Measurements from ENCODE around the gene CNOT8. TPM values are rescaled to one million over a fixed set of nuclear protein-coding genes. Genes with fewer than 3 reads are reported as not detected.

Gene CNOT8
- total and polyA plus RNA-seq, 2 of the 4 experiments (the other 2 are of a cell fraction): 41.4 to 49.1 TPM

DNA sequence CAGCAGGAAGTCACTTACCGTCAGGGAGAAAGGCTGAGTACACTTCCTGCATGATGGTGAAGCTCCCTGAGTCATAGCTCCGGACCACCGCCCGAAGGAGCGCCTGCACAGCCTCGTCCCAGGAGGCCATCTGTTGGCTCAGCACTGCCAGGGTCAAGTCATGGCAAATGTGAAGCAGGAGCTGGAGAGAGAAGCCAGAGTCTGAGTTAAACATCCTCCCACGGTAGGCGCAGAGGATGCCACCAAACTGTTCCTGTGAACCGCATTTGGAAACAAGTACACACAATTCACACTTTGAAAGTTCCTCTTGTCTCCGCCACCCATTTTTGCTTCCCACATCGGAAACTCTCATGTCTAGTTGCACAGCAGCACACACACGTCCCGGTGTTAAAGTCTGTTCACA, 33.9 kb downstream of the CNOT8 start:
- H3K4me1 ChIP-seq (ENCODE audit: control insufficient read depth, insufficient read depth, low read length): no peaks in the 10 kb centered on the region
- no peak overlapping the region for H3K14ac ChIP-seq (replicated peaks; ENCODE audit: low read depth, low read length)
- H3K79me1 ChIP-seq (ENCODE audit: low read depth in 1 of 2, low read length in 2 of 2): no peaks in the 10 kb centered on the region
- TF ChIP-seq FOS (IDR thresholded peaks at IDR 0.05; ENCODE audit: low read depth, low read length): no peak
- no peak for TF ChIP-seq MAFK (IDR thresholded peaks at IDR 0.05; ENCODE audit: low read depth, low read length)
- no peak for TF ChIP-seq SMC3 (IDR thresholded peaks at IDR 0.05; ENCODE audit: low read depth, low read length)
- TF ChIP-seq CHD1 (IDR thresholded peaks at IDR 0.05; ENCODE audit: low read depth, low read length): no peak
- TF ChIP-seq MXI1 (IDR thresholded peaks at IDR 0.05; ENCODE audit: borderline replicate concordance, low read depth, low read length): no peak
- no peak for TF ChIP-seq RCOR1 (IDR thresholded peaks at IDR 0.05; ENCODE audit: insufficient replicate concordance, low read length)
- TF ChIP-seq MAZ (IDR thresholded peaks at IDR 0.05; ENCODE audit: borderline replicate concordance, low read depth, low read length): no peak
- no peak for TF ChIP-seq CTCF (conservative IDR thresholded peaks at IDR 0.05; ENCODE audit: low read depth, low read length)
- TF ChIP-seq RFX5 (IDR thresholded peaks at IDR 0.05; ENCODE audit: low read depth, low read length): no peak
- TF ChIP-seq ELK1 (IDR thresholded peaks at IDR 0.05; ENCODE audit: borderline replicate concordance, low read depth, low read length): no peak
- TF ChIP-seq, protein P1, sequence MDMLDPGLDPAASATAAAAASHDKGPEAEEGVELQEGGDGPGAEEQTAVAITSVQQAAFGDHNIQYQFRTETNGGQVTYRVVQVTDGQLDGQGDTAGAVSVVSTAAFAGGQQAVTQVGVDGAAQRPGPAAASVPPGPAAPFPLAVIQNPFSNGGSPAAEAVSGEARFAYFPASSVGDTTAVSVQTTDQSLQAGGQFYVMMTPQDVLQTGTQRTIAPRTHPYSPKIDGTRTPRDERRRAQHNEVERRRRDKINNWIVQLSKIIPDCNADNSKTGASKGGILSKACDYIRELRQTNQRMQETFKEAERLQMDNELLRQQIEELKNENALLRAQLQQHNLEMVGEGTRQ (IDR thresholded peaks at IDR 0.05; ENCODE audit: low read depth, low read length): no peak
- TF ChIP-seq BHLHE40 (IDR thresholded peaks at IDR 0.05; ENCODE audit: low read depth, low read length): no peak
- TF ChIP-seq NFE2L2 (IDR thresholded peaks at IDR 0.05; ENCODE audit: low read depth, low read length): no peak
- no peak for TF ChIP-seq CEBPB (IDR thresholded peaks at IDR 0.05; ENCODE audit: low read depth, low read length)
- no peak overlapping the region for H3K27ac ChIP-seq (ENCODE audit: insufficient read depth, low read length)
- H4K5ac ChIP-seq (ENCODE audit: low read depth, low read length): no peak overlapping the region
- DNase-seq: no peak
- H2BK5ac ChIP-seq (ENCODE audit: low read depth, low read length, poor library complexity, severe bottlenecking): no peak overlapping the region
- H3K27me3 ChIP-seq (ENCODE audit: control insufficient read depth, insufficient read depth, low read length): no peaks in the 10 kb centered on the region
- no peak overlapping the region for H3K23ac ChIP-seq (ENCODE audit: low read depth, low read length)
- H3K18ac ChIP-seq (ENCODE audit: low read depth, low read length): no peak overlapping the region
- no peak overlapping the region for H2AK5ac ChIP-seq (ENCODE audit: low read depth, low read length)
- no peak overlapping the region for H2AFZ ChIP-seq (replicated peaks; ENCODE audit: low read length, poor library complexity)
- no peak overlapping the region for H2BK120ac ChIP-seq (ENCODE audit: low read depth, low read length)
- no peak overlapping the region for H3K9ac ChIP-seq (ENCODE audit: low read depth, low read length)
- 84% methylated on average over 9 of the region's 13 CpGs; no CpG with 5 or more reads in 1 of the 2 experiments for WGBS, 2 experiments (ENCODE audit: extremely low coverage in 2 of 2, insufficient read length in 1 of 2)
- intact Hi-C loops (cut with micrococcal nuclease) (no loop called here), dilution Hi-C loops (cut with HindIII; ENCODE audit: low sequenced_read_pairs, unreplicated experiment) (no loop called here), in situ Hi-C loops (cut with MboI; ENCODE audit: low sequenced_read_pairs) (no loop called here)
- 0 out of 2 replicates have a peak, but pooled peaks cover 2% of the 10 kb centered on the region for H3K9me3 ChIP-seq (ENCODE audit: control insufficient read depth, insufficient read depth, low read length)
- ATAC-seq (ENCODE audit: low read depth): no peak
- H2AK9ac ChIP-seq (replicated peaks; ENCODE audit: low read depth, low read length, poor library complexity): no peak overlapping the region
- H2BK20ac ChIP-seq (ENCODE audit: low read depth, low read length): no peak overlapping the region
- peaks cover 46% of the 10 kb centered on the region for H3K36me3 ChIP-seq (ENCODE audit: control insufficient read depth, insufficient read depth, low read length)
- H3K4me3 ChIP-seq (ENCODE audit: insufficient read depth, low read depth, low read length): no peak overlapping the region
- H4K91ac ChIP-seq (ENCODE audit: insufficient read depth, low read depth, low read length): no peak overlapping the region
- no peaks in the 10 kb centered on the region for H4K20me1 ChIP-seq (ENCODE audit: insufficient read depth, low read length)
- no TSS peak for BruUV-seq (replicated peaks)
- no peak overlapping the region for H3K56ac ChIP-seq (ENCODE audit: extremely low read depth, insufficient read depth, low read length)
- H3K4ac ChIP-seq (ENCODE audit: low read depth, low read length): no peak overlapping the region
- POLR2A ChIA-PET (ENCODE audit: unreplicated experiment): no interaction called here
- no peaks in the 10 kb centered on the region; the same call in 1 of the 2 replicates for H3K9me1 ChIP-seq (ENCODE audit: insufficient read depth, low read length)
- no peak overlapping the region for H3K4me2 ChIP-seq (ENCODE audit: low read depth, low read length)
- CTCF ChIA-PET: no interaction called here
- no peak overlapping the region for H4K8ac ChIP-seq (ENCODE audit: low read depth in 2 of 2, low read length in 2 of 2)
- H2BK15ac ChIP-seq (ENCODE audit: low read depth, low read length): no peak overlapping the region

Measured in IMR-90 (cell line).